HG02970 (cell line): ENCODE results near the gene ERCC6L2.

Source experiments
- ATAC-seq: cut with Tn5 transposase; IDR thresholded peaks from one replicate; pipeline ENCODE4 v1.9.1; 2021; ENCODE audit warnings: mild to moderate bottlenecking, moderate library complexity, moderate number of reproducible peaks; ENCODE audit not compliant: unreplicated experiment, low FRiP score

Gene ERCC6L2

GRCh38 chr9:95864852-95865580 is 10.5 kb upstream of the ERCC6L2 start:
- ATAC-seq = no peak

- no peak for ATAC-seq
Observed at GRCh38 chr9:95870352-95870751, 5.1 kb upstream of the ERCC6L2 start.

GRCh38 chr9:95870906-95871305 is 4.6 kb upstream of the ERCC6L2 start:
- ATAC-seq = no peak

GRCh38 chr9:95874303-95874988 is 1.0 kb upstream of the ERCC6L2 start:
- ATAC-seq = no peak

GRCh38 chr9:95874989-95875304 is 544 bp upstream of the ERCC6L2 start:
- ATAC-seq = no peak

- no peak for ATAC-seq
Observed at GRCh38 chr9:95876138-95876444, 600 bp downstream of the ERCC6L2 start.

GRCh38 chr9:95876595-95876994 is 1.1 kb downstream of the ERCC6L2 start:
- no peak for ATAC-seq

GRCh38 chr9:95877984-95878383 is 2.5 kb downstream of the ERCC6L2 start:
- ATAC-seq = no peak

GRCh38 chr9:95879591-95879990 is 4.1 kb downstream of the ERCC6L2 start:
- ATAC-seq = no peak

- ATAC-seq = no peak
Observed at GRCh38 chr9:95880021-95880690, 4.7 kb downstream of the ERCC6L2 start.

- ATAC-seq = no peak
Observed at GRCh38 chr9:95887926-95888497, 12.5 kb downstream of the ERCC6L2 start.

GRCh38 chr9:95890594-95890993 is 15.1 kb downstream of the ERCC6L2 start:
- no peak for ATAC-seq

- ATAC-seq = no peak
Observed at GRCh38 chr9:95891067-95891671, 15.7 kb downstream of the ERCC6L2 start.

GRCh38 chr9:95892690-95893089 is 17.2 kb downstream of the ERCC6L2 start:
- no peak for ATAC-seq

- ATAC-seq = no peak
Observed at GRCh38 chr9:95896580-95896979, 21.1 kb downstream of the ERCC6L2 start.

- no peak for ATAC-seq
Observed at GRCh38 chr9:95901506-95901905, 26.0 kb downstream of the ERCC6L2 start.

- ATAC-seq = no peak
Observed at GRCh38 chr9:95903398-95903797, 27.9 kb downstream of the ERCC6L2 start.

GRCh38 chr9:95907794-95908193 is 32.3 kb downstream of the ERCC6L2 start:
- no peak for ATAC-seq

- no peak for ATAC-seq
Observed at GRCh38 chr9:95910023-95910707, 34.7 kb downstream of the ERCC6L2 start.

- no peak for ATAC-seq
Observed at GRCh38 chr9:95910770-95911340, 35.4 kb downstream of the ERCC6L2 start.
